A375 (cell line): ENCODE results near the gene CDH13. TPM values are rescaled to one million over a fixed set of nuclear protein-coding genes. Genes with fewer than 3 reads are reported as not detected.

ENCODE experiments used
- small RNA-seq: library from RNA; depleted of rRNA; stranded (forward); fragments of <200 nt; gene quantifications from one replicate; pipeline ENCODE3, GENCODE V24; 2014
- total RNA-seq: library from RNA; depleted of rRNA; stranded (reverse); fragments of >200 nt; shearing (Covaris generic); gene quantifications from 2 replicates; pipeline ENCODE4 v1.2.3, GENCODE V29; 2014; rRNA removed

The CDH13 gene
- 92.9 and 112 TPM in 2 replicates for total RNA-seq

DNA sequence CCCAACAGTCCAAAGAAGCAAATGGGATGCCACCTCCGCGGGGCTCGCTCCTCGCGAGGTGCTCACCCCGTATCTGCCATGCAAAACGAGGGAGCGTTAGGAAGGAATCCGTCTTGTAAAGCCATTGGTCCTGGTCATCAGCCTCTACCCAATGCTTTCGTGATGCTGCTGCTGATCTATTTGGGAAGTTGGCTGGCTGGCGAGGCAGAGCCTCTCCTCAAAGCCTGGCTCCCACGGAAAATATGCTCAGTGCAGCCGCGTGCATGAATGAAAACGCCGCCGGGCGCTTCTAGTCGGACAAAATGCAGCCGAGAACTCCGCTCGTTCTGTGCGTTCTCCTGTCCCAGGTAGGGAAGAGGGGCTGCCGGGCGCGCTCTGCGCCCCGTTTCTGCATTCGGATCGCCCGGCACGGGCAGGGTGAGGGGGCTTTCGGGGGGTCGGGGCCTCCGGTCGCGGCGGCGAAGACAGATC, at the start of gene CDH13:
Gene CDH13 (plus strand): TSS at position 179 of the 471 bp plus-strand sequence.

DNA sequence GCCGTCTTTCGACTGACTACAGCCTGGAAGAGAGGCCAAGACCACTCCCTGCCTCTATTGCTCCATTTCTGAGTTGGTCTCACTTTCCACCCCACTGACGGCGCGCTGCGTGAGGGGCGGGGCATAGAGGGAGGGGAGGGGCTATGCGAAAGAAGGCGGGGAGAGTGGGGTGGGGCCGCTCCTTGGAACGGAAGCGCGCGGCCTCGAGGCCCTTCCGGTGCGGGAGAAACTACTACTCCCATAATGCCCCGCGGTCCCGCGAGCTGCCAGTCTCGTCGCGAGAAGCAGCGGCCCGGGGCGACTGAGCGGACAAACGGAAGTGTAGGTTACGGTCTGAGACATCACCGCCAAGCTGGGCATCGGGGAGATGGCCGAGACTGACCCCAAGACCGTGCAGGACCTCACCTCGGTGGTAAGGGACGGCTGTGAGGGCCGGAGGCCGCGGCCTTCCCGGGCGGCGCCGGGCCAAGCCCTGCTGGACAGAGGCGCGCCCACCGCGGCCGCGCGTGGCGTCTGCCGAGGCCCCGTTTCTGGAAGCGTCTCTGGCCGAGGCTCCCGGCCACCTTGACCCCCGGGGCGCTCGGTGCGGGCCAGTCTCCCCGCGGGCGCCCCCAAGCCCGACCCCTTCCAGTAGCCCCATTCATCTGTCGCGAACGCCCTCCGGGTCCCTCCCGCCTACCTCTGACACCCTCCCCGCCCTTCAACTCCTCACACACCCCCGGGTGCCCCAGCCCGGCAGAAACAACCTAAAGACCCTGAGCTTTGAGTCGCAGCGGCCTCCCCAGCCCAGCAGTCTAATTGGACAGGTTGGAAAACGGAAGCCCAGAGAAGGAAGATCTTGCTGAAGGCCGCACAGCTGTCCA, 1181.2 kb downstream of the CDH13 start, which contains the start of gene HSBP1:
Gene HSBP1 (plus strand): TSS at position 269 of the 863 bp plus-strand sequence. CDS start 99 bp downstream, at position 368.

Small RNA genes lying within 50 kb of the gene (small RNA-seq; reads per million reads assigned to genes)
- gene AC099506.2: not detected
- gene MIR3182: not detected
- gene MIR8058: not detected
